Transverse colon (tissue), 4 donors: ENCODE data around the gene ACAP2.

Experiments used
- CTCF ChIP-seq, 5 experiments: fragments of 200-600 bp in 3 of 5; fragments of 450-650 bp in 2 of 5; sonication (generic) in 3 of 5; IDR thresholded peaks; 1 replicate in 2 of 5; 2 replicates in 3 of 5; pipeline ENCODE4 v1.5.1; 2016 to 2017; ENCODE audit warnings: antibody characterized with exemption in 5 of 5, inconsistent platforms in 3 of 5, mild to moderate bottlenecking in 2 of 5, moderate library complexity in 1 of 5
- EP300 ChIP-seq: sonication (generic); formaldehyde crosslinking; IDR thresholded peaks from one replicate; pipeline ENCODE4 v1.6.1; 2017; ENCODE audit warnings: antibody characterized with exemption, low read depth
- POLR2A ChIP-seq: fragments of 450-650 bp; IDR thresholded peaks from one replicate; pipeline ENCODE4 v1.6.1; 2016; ENCODE audit warnings: antibody characterized with exemption, mild to moderate bottlenecking, moderate library complexity
- POLR2AphosphoS5 ChIP-seq, 3 donors: sonication (generic); formaldehyde crosslinking; IDR thresholded peaks; one replicate each; pipeline ENCODE4 v1.6.1; 2016; ENCODE audit warnings: antibody characterized with exemption in 3 of 3

- TF ChIP-seq CTCF (IDR thresholded peaks at IDR 0.05): no peak
- TF ChIP-seq POLR2A: no peak
- no peak for TF ChIP-seq EP300
- TF ChIP-seq POLR2AphosphoS5 (IDR thresholded peaks at IDR 0.05): no peak
These were observed 173.3 kb downstream of the ACAP2 start for GRCh38 chr3:195269375-195270078.
